Frontal cortex (tissue), 4 donors: ENCODE results near the gene EIF1. TPM values are rescaled to one million over a fixed set of nuclear protein-coding genes. Genes with fewer than 3 reads are reported as not detected.
"Not testable (repeated sequence)": the region's sequence is repeated elsewhere in the genome, so short reads cannot be mapped to it uniquely, and the experiment has no call there.

Source experiments
- DNase-seq, 2 donors: peaks; one replicate each; pipeline ENCODE4 v3.0.0; 2012; ENCODE audit warnings: low spot score in 2 of 2
- FAIRE-seq: peaks from 2 replicates; lab custom pipeline; 2012; peaks lifted over from hg19 to GRCh38; lab: Jason Lieb, UNC
- total RNA-seq: library from RNA; depleted of rRNA; stranded (reverse); fragments of >200 nt; gene quantifications from one replicate; pipeline ENCODE4 v1.2.3, GENCODE V29; 2014
- donor health status: control.
- donor health status: control.
- donor health status: control.

EIF1 gene
- total RNA-seq, 1 donor from 2014 or later: 70.1 TPM

- FAIRE-seq, DNase-seq: not testable (repeated sequence)
Observed at GRCh38 chr17:41675157-41676057, 13.3 kb upstream of the EIF1 start.

- DNase-seq (no peak), FAIRE-seq (no peak)
Observed at GRCh38 chr17:41676058-41676419, 12.6 kb upstream of the EIF1 start.

GRCh38 chr17:41678411-41678906 is 10.2 kb upstream of the EIF1 start:
- no peak for FAIRE-seq
- DNase-seq: no peak

- FAIRE-seq (no peak), DNase-seq (no peak)
Observed at GRCh38 chr17:41678907-41679739, 9.6 kb upstream of the EIF1 start.

GRCh38 chr17:41679740-41680425 is 8.8 kb upstream of the EIF1 start:
- DNase-seq (no peak), FAIRE-seq (no peak)

GRCh38 chr17:41680426-41681040 is 8.2 kb upstream of the EIF1 start:
- DNase-seq (no peak), FAIRE-seq (no peak)

GRCh38 chr17:41681776-41682175 is 6.9 kb upstream of the EIF1 start:
- no peak for DNase-seq
- FAIRE-seq: no peak

GRCh38 chr17:41682631-41683030 is 6.1 kb upstream of the EIF1 start:
- DNase-seq (no peak), FAIRE-seq (no peak)

- no peak for FAIRE-seq
Observed at GRCh38 chr17:41683441-41684007, 5.2 kb upstream of the EIF1 start.

GRCh38 chr17:41684035-41684434 is 4.7 kb upstream of the EIF1 start:
- DNase-seq (no peak), FAIRE-seq (no peak)

More at GRCh38 chr17:41683441-41684007, 5.2 kb upstream of the EIF1 start:
- DNase-seq: no peak

GRCh38 chr17:41685753-41686152 is 2.9 kb upstream of the EIF1 start:
- DNase-seq, FAIRE-seq: not testable (repeated sequence)

- DNase-seq: no peak
- FAIRE-seq: no peak
Observed at GRCh38 chr17:41686281-41686680, 2.4 kb upstream of the EIF1 start.

- DNase-seq (no peak), FAIRE-seq (no peak)
Observed at GRCh38 chr17:41687828-41688640, 651 bp upstream of the EIF1 start.

- no peak for FAIRE-seq
- DNase-seq: no peak
Observed at GRCh38 chr17:41689497-41690299, 1.0 kb downstream of the EIF1 start.

- FAIRE-seq (no peak), DNase-seq (no peak)
Observed at GRCh38 chr17:41690497-41690896, 1.8 kb downstream of the EIF1 start.

- no peak for FAIRE-seq
- DNase-seq: no peak
Observed at GRCh38 chr17:41691031-41691777, 2.5 kb downstream of the EIF1 start.
